ENCODE measurements around the gene IRAK2.

DNA sequence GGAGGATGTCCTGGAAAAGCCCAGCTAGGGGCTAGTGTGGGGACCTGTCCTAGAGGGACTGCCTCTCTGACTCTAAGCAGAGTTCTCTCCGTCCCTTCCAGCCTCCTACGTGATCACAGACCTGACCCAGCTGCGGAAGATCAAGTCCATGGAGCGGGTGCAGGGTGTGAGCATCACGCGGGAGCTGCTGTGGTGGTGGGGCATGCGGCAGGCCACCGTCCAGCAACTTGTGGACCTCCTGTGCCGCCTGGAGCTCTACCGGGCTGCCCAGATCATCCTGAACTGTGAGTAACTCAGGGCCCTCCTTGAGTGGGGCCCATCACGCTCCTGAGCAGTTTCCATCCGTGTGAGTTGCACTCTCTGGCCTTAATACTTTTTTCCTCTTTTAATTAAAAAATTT lies 13.0 kb downstream of the IRAK2 start:
- TF ChIP-seq POLR2A (IDR thresholded peaks at IDR 0.05; ENCODE audit: extremely low read depth, insufficient read length), result no peak
- no peak for TF ChIP-seq CTCF (IDR thresholded peaks at IDR 0.05; ENCODE audit: low read depth, low read length)
